ENCODE results near the gene ZSWIM9. TPM values are rescaled to one million over a fixed set of nuclear protein-coding genes. Genes with fewer than 3 reads are reported as not detected.

ZSWIM9 gene
- total and polyA plus RNA-seq, 4 donors = 3.4 to 7.6 (median 4.3) TPM

DNA sequence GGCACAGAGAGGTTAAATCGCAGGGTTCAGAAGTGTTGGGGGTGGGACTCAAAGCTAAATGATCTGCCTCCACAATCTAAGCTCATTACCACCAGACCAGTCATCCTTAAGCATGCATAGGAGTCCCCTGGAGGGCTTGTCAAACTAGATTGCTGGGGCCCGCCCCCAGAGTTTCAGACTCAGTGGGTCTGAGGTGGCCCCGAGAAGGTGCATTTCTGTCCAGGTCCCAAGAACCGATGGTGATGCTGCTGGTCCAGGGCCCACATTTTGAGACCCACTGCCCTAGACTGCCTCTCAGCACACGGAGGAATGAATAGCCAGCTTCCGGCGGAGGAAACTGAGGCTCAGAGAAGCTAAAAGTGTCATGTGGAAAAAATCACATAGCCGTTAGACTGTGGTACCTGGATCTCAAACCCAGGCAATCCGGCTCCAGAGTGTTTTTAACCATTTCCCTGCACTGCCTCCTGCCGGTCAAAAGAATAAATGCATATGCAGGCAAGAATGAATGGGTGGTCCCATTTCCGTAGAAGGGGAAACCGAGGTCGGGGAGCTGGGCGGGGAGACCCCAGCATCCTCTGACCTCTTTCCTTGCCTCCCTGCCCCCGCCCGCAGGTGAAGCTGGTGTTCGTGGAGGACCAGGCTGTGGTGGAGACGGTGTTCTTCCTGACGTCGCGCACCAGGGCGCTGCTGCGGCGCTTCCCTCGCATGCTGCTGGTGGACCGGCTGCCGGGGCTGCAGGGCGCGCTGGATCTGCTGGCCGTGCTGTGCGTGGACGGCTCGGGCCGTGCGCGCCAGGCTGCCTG is 23.8 kb downstream of the ZSWIM9 start:
- H3K4me3 ChIP-seq = no peak overlapping the region
- TF ChIP-seq, protein P1, sequence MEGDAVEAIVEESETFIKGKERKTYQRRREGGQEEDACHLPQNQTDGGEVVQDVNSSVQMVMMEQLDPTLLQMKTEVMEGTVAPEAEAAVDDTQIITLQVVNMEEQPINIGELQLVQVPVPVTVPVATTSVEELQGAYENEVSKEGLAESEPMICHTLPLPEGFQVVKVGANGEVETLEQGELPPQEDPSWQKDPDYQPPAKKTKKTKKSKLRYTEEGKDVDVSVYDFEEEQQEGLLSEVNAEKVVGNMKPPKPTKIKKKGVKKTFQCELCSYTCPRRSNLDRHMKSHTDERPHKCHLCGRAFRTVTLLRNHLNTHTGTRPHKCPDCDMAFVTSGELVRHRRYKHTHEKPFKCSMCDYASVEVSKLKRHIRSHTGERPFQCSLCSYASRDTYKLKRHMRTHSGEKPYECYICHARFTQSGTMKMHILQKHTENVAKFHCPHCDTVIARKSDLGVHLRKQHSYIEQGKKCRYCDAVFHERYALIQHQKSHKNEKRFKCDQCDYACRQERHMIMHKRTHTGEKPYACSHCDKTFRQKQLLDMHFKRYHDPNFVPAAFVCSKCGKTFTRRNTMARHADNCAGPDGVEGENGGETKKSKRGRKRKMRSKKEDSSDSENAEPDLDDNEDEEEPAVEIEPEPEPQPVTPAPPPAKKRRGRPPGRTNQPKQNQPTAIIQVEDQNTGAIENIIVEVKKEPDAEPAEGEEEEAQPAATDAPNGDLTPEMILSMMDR (IDR thresholded peaks at IDR 0.05; ENCODE audit: control extremely low read depth, extremely low read depth) = no peak
- no peak for ATAC-seq (ENCODE audit: insufficient read depth, low FRiP score)
- H3K9ac ChIP-seq (ENCODE audit: insufficient read depth in 1 of 2, low read length in 2 of 2) = no peak overlapping the region
- no peaks in the 10 kb centered on the region for H3K9me3 ChIP-seq (ENCODE audit: control insufficient read depth in 4 of 4, insufficient read depth in 3 of 4, low read length in 3 of 4)
- DNase-seq = no peak
- no peaks in the 10 kb centered on the region for H3K27me3 ChIP-seq (ENCODE audit: control insufficient read depth in 3 of 3, insufficient read depth in 3 of 3, low read length in 2 of 3)
- H3K27ac ChIP-seq (ENCODE audit: low read depth in 1 of 2, low read length in 1 of 2) = no peak overlapping the region
- peaks cover 0 to 7% (median 2%) of the 10 kb centered on the region in 5 donors for H3K4me1 ChIP-seq (ENCODE audit: control insufficient read depth in 5 of 5, insufficient read depth in 5 of 5, low read length in 5 of 5)
- 83 to 87% methylated on average over 36 of the region's 36 CpGs for whole genome bisulfite sequencing, 2 donors
- peaks cover 0 to 2% (median 0%) of the 10 kb centered on the region in 4 donors for H3K36me3 ChIP-seq (ENCODE audit: control insufficient read depth in 4 of 4, insufficient read depth in 4 of 4, low read length in 4 of 4)

DNA sequence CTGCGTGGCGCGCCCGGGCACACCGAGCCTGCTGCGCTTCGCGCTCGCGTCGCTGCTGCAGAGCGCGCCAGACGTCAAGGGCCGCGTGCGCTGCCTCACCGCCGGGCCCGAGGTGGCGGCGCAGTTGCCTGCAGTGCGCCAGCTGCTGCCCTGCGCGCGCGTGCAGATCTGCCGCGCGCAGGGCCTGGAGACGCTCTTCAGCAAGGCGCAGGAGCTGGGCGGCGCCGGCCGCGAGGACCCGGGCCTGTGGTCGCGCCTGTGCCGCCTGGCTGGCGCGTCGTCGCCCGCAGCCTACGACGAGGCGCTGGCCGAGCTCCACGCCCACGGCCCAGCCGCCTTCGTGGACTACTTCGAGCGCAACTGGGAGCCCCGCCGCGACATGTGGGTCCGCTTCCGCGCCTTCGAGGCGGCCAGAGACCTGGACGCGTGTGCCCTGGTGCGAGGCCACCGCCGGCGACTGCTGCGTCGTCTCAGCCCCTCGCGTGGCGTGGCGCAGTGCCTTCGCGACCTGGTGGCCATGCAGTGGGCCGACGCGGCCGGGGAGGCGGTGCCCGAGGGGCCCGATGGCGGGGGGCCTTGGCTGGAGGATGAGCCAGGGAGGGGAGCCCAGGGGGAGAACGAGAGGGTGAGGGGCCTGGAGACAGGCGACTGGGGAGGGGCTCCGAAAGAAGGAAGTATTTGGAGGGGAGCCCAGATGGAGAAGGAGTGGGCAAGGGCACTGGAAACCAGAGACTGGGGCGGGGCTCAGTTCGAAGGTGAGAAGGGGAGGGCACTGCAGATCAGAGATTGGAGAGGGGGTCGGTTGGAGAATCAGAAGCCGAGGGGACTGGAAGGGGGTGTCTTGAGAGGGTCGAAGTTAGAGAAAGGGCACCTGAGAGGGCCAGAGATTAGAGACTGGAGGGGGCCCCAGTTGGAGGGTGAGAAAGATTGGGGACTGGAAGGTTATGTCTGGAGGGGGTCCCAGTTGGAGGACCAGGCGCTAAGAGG is 24.7 kb downstream of the ZSWIM9 start:
- Histone ChIP-seq H3K36me3 (ENCODE audit: control insufficient read depth in 4 of 4, insufficient read depth in 4 of 4, low read length in 4 of 4) (peaks cover 0 to 2% (median 0%) of the 10 kb centered on the region in 4 donors), H3K9ac (ENCODE audit: insufficient read depth in 1 of 2, low read length in 2 of 2) (no peak overlapping the region), H3K9me3 (ENCODE audit: control insufficient read depth in 4 of 4, insufficient read depth in 3 of 4, low read length in 3 of 4) (no peaks in the 10 kb centered on the region), H3K4me1 (ENCODE audit: control insufficient read depth in 5 of 5, insufficient read depth in 5 of 5, low read length in 5 of 5) (peaks cover 0 to 7% (median 2%) of the 10 kb centered on the region in 5 donors), H3K27ac (ENCODE audit: low read depth in 1 of 2, low read length in 1 of 2) (no peak overlapping the region), H3K27me3 (ENCODE audit: control insufficient read depth in 3 of 3, insufficient read depth in 3 of 3, low read length in 2 of 3) (no peaks in the 10 kb centered on the region), H3K4me3 (no peak overlapping the region)
- ATAC-seq (ENCODE audit: insufficient read depth, low FRiP score) (no peak), DNase-seq (no peak)
- 82 to 87% methylated on average over 95 of the region's 95 CpGs for WGBS, 2 donors
- TF ChIP-seq, protein P1 (IDR thresholded peaks at IDR 0.05; ENCODE audit: control extremely low read depth, extremely low read depth) = no peak

DNA sequence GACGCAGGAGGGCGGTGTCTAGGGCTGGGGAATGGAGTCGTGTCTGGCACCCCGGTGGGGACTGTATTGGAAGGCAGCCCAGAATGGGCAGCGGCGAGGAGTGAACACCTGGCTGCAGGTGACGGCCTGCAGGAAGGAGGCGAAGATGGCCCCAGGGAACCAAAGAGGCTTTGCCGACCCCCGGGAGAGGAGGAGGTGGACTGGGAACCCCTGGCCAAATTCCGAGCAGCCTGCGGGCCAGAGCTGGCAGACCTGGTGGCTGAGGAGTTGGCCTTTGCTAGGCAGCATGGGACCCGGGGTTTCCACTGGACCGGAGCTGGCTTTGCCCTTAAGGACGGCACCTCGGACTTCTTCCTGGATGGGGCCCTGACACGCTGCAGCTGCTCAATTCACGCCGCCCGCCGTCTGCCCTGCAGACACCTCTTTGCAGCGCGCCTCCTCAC is 25.9 kb downstream of the ZSWIM9 start:
- no peak for DNase-seq
- Histone ChIP-seq H3K4me3 (no peak overlapping the region), H3K36me3 (ENCODE audit: control insufficient read depth in 4 of 4, insufficient read depth in 4 of 4, low read length in 4 of 4) (peaks cover 0 to 2% (median 0%) of the 10 kb centered on the region in 4 donors), H3K27me3 (ENCODE audit: control insufficient read depth in 3 of 3, insufficient read depth in 3 of 3, low read length in 2 of 3) (no peaks in the 10 kb centered on the region), H3K9ac (ENCODE audit: insufficient read depth in 1 of 2, low read length in 2 of 2) (no peak overlapping the region), H3K4me1 (ENCODE audit: control insufficient read depth in 5 of 5, insufficient read depth in 5 of 5, low read length in 5 of 5) (peaks cover 0 to 7% (median 2%) of the 10 kb centered on the region in 5 donors), H3K27ac (ENCODE audit: low read depth in 1 of 2, low read length in 1 of 2) (no peak overlapping the region), H3K9me3 (ENCODE audit: control insufficient read depth in 4 of 4, insufficient read depth in 3 of 4, low read length in 3 of 4) (no peaks in the 10 kb centered on the region)
- TF ChIP-seq, protein P1 (IDR thresholded peaks at IDR 0.05; ENCODE audit: control extremely low read depth, extremely low read depth) = no peak
- ATAC-seq (ENCODE audit: insufficient read depth, low FRiP score) = no peak
- WGBS, 2 donors = 74 to 80% methylated on average over 22 to 23 of the region's 23 CpGs
